Measurements from ENCODE around the gene SCARB2. TPM values are rescaled to one million over a fixed set of nuclear protein-coding genes. Genes with fewer than 3 reads are reported as not detected.
A peak's percentile ranks its signal among the peaks of the same experiment; 100 is the strongest.

SCARB2 gene
- total RNA-seq, 1 experiment from 2014 or later: 51.3 TPM

DNA sequence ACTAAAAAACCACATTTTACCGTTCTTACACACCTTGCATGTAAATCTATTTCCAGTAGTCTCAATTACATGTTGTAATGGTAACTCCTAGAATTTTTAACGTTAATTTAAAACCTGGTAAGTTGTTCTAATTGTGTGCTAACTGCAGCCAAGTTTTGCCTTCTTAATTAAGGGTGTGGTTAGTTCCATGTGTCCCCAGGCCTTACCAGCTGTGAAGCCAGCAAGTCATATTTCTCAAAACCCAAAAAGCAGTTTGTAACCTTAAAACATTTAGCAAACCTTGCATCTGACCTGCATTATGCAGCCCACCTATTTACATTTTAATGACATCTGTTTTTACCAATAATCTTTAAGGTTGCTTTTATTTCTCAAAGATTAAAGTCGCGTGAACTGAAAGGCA lies 19.5 kb upstream of the SCARB2 start:
- H3K9me2 ChIP-seq (ENCODE audit: insufficient read depth): no peaks in the 10 kb centered on the region
- POLR2A ChIA-PET: no interaction called here
- H3K9ac ChIP-seq (ENCODE audit: low read length): peak overlapping the region; percentile 72
- H3K4me3 ChIP-seq (replicated peaks in 1 of 2; ENCODE audit: low read depth in 1 of 2, low read length in 2 of 2): peak overlapping the region; percentile 85 to 91
- no peak for DNase-seq (ENCODE audit: low read depth, low spot score)
- H3K36me3 ChIP-seq (ENCODE audit: control insufficient read depth in 1 of 2, insufficient read depth in 2 of 2, low read length in 2 of 2): peaks cover 0 to 33% of the 10 kb centered on the region in 2 experiments; a peak in 3 of 4 replicates
- TF ChIP-seq SIN3A (IDR thresholded peaks at IDR 0.05; ENCODE audit: low read depth) (no peak), ZFX (IDR thresholded peaks at IDR 0.05) (no peak), FOSL1 (IDR thresholded peaks at IDR 0.05; ENCODE audit: low read depth) (no peak), YY1 (IDR thresholded peaks at IDR 0.05; ENCODE audit: extremely low read depth, insufficient replicate concordance, low read depth, low read length) (no peak), SRF (IDR thresholded peaks at IDR 0.05; ENCODE audit: low read depth) (no peak), RAD21 (IDR thresholded peaks at IDR 0.05; ENCODE audit: low read depth) (no peak), TCF7L2 (IDR thresholded peaks at IDR 0.05; ENCODE audit: borderline replicate concordance, extremely low read depth, insufficient read depth, insufficient read length) (no peak), JUND (IDR thresholded peaks at IDR 0.05) (no peak), POLR2A (IDR thresholded peaks at IDR 0.05; ENCODE audit: borderline replicate concordance, extremely low read depth, insufficient read depth, insufficient read length) (no peak), POLR2AphosphoS5 (IDR thresholded peaks at IDR 0.05; ENCODE audit: low read depth, low read length) (no peak), SP1 (IDR thresholded peaks at IDR 0.05; ENCODE audit: low read depth) (no peak), EZH2phosphoT487 (IDR thresholded peaks at IDR 0.05; ENCODE audit: borderline replicate concordance) (no peak), CEBPB (IDR thresholded peaks at IDR 0.05; ENCODE audit: low read depth) (no peak)
- TF ChIP-seq, protein P1, sequence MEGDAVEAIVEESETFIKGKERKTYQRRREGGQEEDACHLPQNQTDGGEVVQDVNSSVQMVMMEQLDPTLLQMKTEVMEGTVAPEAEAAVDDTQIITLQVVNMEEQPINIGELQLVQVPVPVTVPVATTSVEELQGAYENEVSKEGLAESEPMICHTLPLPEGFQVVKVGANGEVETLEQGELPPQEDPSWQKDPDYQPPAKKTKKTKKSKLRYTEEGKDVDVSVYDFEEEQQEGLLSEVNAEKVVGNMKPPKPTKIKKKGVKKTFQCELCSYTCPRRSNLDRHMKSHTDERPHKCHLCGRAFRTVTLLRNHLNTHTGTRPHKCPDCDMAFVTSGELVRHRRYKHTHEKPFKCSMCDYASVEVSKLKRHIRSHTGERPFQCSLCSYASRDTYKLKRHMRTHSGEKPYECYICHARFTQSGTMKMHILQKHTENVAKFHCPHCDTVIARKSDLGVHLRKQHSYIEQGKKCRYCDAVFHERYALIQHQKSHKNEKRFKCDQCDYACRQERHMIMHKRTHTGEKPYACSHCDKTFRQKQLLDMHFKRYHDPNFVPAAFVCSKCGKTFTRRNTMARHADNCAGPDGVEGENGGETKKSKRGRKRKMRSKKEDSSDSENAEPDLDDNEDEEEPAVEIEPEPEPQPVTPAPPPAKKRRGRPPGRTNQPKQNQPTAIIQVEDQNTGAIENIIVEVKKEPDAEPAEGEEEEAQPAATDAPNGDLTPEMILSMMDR (IDR thresholded peaks at IDR 0.05 in 2 of 3, conservative IDR thresholded peaks at IDR 0.05 in 1 of 3; ENCODE audit: borderline replicate concordance in 1 of 3, insufficient read depth in 1 of 3, low read depth in 2 of 3, low read length in 2 of 3): no peak
- TF ChIP-seq, protein P2, sequence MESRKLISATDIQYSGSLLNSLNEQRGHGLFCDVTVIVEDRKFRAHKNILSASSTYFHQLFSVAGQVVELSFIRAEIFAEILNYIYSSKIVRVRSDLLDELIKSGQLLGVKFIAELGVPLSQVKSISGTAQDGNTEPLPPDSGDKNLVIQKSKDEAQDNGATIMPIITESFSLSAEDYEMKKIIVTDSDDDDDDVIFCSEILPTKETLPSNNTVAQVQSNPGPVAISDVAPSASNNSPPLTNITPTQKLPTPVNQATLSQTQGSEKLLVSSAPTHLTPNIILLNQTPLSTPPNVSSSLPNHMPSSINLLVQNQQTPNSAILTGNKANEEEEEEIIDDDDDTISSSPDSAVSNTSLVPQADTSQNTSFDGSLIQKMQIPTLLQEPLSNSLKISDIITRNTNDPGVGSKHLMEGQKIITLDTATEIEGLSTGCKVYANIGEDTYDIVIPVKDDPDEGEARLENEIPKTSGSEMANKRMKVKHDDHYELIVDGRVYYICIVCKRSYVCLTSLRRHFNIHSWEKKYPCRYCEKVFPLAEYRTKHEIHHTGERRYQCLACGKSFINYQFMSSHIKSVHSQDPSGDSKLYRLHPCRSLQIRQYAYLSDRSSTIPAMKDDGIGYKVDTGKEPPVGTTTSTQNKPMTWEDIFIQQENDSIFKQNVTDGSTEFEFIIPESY (IDR thresholded peaks at IDR 0.05; ENCODE audit: extremely low read depth, insufficient replicate concordance, low read length): no peak
- TF ChIP-seq, protein P3, sequence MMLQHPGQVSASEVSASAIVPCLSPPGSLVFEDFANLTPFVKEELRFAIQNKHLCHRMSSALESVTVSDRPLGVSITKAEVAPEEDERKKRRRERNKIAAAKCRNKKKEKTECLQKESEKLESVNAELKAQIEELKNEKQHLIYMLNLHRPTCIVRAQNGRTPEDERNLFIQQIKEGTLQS (IDR thresholded peaks at IDR 0.05): no peak
- TF ChIP-seq, protein P4, sequence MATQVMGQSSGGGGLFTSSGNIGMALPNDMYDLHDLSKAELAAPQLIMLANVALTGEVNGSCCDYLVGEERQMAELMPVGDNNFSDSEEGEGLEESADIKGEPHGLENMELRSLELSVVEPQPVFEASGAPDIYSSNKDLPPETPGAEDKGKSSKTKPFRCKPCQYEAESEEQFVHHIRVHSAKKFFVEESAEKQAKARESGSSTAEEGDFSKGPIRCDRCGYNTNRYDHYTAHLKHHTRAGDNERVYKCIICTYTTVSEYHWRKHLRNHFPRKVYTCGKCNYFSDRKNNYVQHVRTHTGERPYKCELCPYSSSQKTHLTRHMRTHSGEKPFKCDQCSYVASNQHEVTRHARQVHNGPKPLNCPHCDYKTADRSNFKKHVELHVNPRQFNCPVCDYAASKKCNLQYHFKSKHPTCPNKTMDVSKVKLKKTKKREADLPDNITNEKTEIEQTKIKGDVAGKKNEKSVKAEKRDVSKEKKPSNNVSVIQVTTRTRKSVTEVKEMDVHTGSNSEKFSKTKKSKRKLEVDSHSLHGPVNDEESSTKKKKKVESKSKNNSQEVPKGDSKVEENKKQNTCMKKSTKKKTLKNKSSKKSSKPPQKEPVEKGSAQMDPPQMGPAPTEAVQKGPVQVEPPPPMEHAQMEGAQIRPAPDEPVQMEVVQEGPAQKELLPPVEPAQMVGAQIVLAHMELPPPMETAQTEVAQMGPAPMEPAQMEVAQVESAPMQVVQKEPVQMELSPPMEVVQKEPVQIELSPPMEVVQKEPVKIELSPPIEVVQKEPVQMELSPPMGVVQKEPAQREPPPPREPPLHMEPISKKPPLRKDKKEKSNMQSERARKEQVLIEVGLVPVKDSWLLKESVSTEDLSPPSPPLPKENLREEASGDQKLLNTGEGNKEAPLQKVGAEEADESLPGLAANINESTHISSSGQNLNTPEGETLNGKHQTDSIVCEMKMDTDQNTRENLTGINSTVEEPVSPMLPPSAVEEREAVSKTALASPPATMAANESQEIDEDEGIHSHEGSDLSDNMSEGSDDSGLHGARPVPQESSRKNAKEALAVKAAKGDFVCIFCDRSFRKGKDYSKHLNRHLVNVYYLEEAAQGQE (IDR thresholded peaks at IDR 0.05; ENCODE audit: low read depth): no peak
- RAD21 ChIA-PET (ENCODE audit: low non-redundant PET in 1 of 2, low total read pairs in 2 of 2, uncharacterized antibody in 2 of 2, unreplicated experiment in 2 of 2): no interaction called here
- no peak overlapping the region for H3K27ac ChIP-seq (ENCODE audit: low read depth, low read length)
- intact Hi-C loops (cut with micrococcal nuclease): no loop called here
- CTCF ChIA-PET: no interaction called here
- no peak for ATAC-seq
- H3K4me2 ChIP-seq (ENCODE audit: low read length): peak overlapping the region; percentile 87
- no peaks in the 10 kb centered on the region for H4K20me1 ChIP-seq (ENCODE audit: insufficient read depth)
- H2AFZ ChIP-seq (ENCODE audit: low read depth, low read length, poor library complexity, severe bottlenecking): no peak overlapping the region
- TSS peak; percentile 59 for BruUV-seq (replicated peaks)
- no peaks in the 10 kb centered on the region for H3K27me3 ChIP-seq (ENCODE audit: insufficient read depth, low read length)
- peaks cover 4 to 23% of the 10 kb centered on the region in 2 experiments; a peak in 3 of 4 replicates for H3K9me3 ChIP-seq (ENCODE audit: control insufficient read depth in 1 of 2, insufficient read depth in 1 of 2, low read depth in 1 of 2, low read length in 2 of 2)
- H3K79me2 ChIP-seq (ENCODE audit: insufficient read depth, low read length): peaks cover 54% of the 10 kb centered on the region
- peaks cover 17 to 26% of the 10 kb centered on the region in 2 experiments for H3K4me1 ChIP-seq (ENCODE audit: control insufficient read depth in 1 of 2, insufficient read depth in 2 of 2, low read length in 2 of 2)

Data from HCT116 (cell line).